ENCODE results near the gene HSD11B1L.

HSD11B1L gene, protein sequence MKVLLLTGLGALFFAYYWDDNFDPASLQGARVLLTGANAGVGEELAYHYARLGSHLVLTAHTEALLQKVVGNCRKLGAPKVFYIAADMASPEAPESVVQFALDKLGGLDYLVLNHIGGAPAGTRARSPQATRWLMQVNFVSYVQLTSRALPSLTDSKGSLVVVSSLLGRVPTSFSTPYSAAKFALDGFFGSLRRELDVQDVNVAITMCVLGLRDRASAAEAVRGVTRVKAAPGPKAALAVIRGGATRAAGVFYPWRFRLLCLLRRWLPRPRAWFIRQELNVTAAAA

DNA sequence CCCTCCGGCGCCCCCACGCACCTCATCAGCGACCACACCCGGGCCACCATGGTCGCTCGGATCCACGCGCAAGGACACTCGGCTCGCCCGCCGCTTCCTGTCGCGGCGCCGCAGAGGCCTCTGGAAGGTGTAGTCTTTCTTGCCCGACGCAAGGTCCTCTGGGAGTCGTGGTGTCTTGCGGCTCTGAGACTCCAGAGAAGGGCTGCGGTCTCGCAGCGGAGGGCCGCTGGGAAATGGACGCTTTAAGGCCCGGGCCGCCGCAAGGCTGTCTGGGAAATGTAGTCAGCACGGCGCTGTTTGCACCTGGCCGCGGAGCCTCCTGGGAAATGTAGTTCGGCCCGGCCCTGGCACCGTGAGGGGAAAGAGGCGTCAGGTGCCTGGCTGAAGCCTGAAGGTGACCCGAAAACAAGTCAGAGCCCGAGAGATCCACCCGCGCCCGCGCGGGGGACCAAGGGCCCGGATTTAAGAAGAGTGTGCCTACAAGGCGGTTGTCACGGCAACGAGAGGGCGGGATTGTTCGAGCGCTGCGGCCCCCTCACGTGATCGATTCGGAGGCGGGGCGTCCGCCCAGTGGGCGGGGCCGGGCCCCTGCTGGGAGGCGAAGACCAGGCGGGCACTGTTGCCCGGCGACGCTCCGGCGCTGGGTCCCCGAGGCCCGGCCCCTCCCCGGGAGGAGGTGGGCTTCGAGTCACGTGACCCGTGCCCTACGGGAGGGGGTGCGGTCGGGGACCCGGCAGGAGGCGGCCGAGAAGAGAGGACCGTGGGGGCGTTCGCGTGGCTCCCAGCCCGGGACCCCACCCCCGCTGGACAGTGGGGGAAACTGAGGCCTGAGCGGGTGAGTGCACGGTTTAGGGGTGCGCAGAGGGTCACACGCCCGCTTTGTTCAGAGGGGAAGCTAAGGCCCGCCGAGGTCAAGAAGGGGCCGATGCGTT, at the start of gene HSD11B1L, which contains the start of gene MICOS13:
Gene HSD11B1L, plus strand, starts transcription at position 591 of the 932 bp plus-strand sequence. CDS start 3,806 bp downstream, outside the sequence.
Gene MICOS13, minus strand, starts transcription at position 80 of the 932 bp plus-strand sequence. Its CDS starts 30 bp downstream, at position 50.
- DNase-seq (ENCODE audit: low read depth in 3 of 3) = peak; percentile 90 to 97 (median 96)

DNA sequence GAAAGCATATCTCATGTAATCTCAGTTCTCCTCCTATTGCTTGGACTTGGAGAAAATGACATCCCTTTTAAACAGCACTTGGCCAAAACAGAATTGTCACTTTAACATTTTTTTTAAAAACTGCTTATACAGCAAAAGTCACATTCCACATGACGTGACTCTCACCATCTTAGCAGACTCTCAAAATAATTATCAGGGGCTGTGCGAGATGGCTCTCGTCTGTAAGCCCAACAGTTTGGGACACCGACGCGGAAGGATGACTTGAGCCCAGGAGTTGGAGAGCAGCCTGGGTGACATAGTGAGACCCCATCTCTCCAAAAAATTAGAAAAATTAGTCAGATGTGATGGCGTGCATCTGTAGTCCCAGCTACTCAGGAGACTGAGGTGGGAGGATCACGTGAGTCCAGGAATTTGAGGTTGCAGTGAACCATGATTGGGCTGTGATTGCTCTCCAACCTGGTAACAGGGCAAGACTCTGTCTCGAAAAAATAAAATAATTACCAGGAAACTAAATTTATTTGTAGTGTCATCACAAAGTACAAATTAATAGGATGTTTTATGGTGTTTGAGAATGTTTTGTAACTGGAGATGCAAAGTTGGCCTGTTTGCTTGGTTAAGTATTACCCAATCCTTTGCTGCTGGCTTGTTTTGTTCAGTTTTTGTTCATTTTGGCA, 49.1 kb upstream of the HSD11B1L start:
- no peak for DNase-seq (ENCODE audit: low read depth in 3 of 3)

DNA sequence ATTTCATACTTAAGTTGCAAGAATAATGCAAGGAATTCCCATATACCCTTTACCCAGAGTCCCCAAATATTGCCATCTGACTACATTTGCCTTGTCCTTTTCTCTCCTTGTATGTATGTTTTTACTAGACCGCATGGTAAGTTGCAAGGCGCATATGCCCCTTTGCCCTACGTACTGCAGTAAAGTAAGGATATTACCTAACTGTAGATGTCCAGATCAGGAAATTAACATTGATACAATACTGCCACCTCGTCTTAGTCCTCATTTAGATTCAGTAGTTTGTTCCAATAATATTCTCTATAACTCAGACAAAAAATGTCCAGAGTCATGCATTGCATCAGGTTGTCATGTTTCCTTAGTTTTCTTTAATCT, 48.6 kb upstream of the HSD11B1L start:
- no peak for DNase-seq (ENCODE audit: low read depth in 3 of 3)

DNA sequence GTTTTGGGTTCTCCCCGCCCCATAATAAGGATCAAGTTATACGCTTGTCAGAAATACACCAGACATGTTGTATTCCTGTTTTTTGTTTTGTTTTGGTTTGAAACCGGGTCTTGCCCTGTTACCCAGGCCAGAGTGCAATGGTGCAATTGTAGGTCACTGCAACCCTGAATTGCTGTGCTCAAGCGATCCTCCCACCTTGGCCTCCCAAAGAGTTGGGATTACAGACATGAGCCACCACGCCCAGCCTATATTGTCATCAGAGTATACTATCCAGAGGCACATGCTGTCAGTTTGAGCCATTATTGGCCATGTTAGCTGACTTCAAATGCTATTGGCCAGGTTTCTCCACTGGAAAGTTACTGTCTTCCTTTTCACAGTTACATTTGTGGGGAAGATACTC, 48.2 kb upstream of the HSD11B1L start:
- DNase-seq (ENCODE audit: low read depth in 3 of 3) = no peak

DNA sequence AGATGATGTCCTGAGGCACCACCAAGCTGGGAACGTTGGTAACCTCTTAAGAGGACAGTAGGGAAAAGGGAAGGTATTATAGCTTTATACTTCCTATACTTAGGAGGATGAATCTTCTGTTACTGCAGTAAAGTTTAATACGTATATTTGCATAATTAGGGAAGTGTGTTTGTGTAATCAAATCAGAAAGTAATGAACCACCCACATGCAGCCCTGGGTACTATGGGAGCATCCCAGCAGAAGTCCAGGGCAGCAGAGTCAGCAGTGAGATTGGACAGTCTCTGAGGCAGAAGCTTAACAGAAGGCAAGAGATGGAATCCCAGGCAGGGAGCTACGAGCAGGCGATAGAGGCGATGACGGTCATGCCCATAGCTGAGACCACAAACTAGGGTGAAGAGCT, 45.4 kb upstream of the HSD11B1L start:
- DNase-seq (ENCODE audit: low read depth in 3 of 3) = no peak

DNA sequence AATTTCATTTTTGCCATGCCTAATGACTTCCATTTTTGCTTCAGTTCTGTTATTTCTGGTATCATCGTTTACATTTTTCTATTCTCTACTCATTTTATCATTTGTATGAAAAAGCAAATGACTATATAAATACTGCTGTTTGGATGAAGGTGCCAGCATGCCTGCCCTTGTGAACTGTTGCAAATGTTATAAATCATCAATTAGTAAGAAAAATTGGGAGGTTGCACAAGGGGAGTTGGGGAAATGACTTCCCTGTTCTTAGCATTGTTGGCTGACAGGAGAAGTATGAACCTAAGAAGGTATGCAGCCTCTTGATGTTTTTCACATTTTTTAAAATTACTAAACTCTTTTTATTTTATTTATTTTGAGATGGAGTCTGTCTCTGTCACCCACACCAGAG, 42.9 kb upstream of the HSD11B1L start:
- DNase-seq (ENCODE audit: low read depth in 3 of 3) = no peak

DNA sequence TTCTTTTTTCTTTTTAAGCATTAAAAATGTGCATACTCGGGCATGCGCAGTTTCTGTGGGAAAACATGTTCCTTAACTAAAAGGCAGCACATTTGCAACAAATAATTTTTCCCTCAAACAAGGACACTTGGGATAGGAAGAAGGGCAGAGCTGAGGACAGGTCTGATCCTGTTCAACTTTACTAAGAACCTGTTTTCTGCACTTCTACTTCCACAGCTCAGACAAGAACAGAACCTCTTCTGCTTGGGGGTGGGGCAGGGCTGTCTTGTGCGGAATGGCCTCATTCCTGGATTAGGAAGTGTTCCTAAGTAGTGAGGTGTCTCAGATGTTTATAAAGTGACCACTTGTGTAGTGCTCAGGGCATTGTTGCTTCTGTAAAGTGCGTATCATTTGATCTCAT, 39.7 kb upstream of the HSD11B1L start:
- DNase-seq (ENCODE audit: low read depth in 3 of 3) = no peak

DNA sequence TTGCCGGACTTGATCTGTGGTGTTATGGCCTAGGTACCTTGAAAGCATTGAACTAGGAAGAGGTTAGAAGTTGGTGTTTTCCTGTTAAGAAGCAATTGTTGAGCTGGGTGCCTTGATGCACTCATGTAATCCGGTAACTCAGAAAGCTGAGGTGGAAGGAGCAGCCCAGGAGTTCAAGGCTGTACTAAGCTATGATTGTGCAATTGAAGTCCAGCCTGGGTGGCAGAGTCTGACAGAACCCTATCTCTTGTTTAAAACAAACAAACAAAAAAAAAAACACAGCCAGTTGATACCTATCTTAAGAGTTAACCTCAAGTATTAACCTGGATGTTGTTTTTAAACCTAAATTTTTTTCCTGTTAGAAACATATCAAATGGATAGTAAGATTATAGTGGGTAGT, 38.6 kb upstream of the HSD11B1L start:
- no peak for DNase-seq (ENCODE audit: low read depth in 3 of 3)

DNA sequence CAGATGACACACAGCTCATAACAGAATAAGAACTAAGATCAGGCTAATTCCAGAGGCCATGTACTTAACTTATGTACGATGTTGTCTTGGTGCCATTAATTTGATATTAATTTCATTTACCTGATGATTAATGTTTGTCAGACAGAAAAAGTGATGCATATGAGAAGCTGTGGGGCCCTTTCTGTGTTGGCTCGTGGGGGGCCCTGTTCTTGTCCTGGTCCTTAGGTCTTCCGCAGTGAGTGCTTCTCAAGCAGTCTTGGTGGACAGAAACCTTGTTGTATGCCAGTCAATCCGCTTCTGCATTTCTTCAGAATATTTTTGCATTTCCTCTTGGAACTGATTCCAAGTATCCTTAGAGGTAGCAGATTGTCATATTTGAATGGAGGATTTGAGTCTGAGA, 37.8 kb upstream of the HSD11B1L start:
- DNase-seq (ENCODE audit: low read depth in 3 of 3) = no peak

DNA sequence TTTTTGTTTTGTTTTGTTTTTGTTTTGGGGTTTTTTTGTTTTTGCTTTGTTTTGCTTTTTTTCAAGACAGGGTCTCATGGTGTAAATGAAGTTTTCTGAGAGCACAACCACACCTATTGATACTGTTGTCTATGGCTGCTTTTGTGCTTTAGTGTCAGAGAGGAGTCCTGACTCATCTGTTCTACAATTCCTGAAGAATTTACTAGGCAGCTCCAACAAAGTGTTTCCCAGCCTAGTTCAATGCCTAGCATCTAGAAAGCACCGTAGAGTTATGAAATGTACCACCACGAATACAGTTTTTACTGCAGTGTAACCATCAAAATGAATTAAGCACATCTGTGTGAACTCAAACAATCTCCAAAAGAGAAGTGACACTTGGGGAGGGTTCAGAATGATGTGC, 36.8 kb upstream of the HSD11B1L start:
- DNase-seq (ENCODE audit: low read depth in 3 of 3) = no peak

DNA sequence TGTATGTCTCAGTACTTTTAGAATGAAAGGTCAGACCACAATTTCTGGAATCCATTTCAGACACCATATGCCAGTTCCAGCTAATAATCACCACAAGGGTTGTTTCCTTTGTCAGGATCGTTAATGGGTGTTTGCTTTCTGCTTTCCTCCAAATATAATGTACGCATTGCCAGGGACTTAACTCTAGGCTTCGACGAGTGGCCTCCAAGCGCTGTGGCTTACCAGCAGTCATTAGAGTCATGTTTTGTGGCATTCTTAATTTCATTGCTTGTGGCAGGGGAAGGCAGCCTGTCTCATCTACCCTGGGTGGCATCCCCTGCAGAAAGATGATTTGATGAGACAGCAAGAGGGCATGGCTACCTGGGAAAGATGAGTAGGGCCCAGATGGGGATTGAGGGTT, 35.4 kb upstream of the HSD11B1L start:
- DNase-seq (ENCODE audit: low read depth in 3 of 3) = no peak

DNA sequence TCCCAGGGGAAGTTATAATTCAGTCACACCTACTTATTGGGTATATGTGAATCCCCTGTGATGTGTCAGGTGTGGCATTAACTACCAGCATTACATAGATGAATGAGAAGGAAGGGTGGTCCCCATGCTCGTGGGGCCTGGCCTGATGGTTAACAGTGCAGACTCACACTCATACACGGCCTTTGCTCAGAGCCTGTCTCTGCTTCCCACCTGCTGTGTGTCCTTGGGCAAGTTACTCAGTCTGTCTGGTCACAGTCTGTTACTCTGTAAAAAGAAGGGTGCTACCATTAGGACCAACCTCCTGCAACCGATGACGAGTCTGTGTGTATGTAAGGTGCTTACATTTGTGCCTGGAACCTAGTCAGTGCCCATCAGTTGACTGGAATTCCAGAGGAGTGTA, 34.1 kb upstream of the HSD11B1L start:
- no peak for DNase-seq (ENCODE audit: low read depth in 3 of 3)

DNA sequence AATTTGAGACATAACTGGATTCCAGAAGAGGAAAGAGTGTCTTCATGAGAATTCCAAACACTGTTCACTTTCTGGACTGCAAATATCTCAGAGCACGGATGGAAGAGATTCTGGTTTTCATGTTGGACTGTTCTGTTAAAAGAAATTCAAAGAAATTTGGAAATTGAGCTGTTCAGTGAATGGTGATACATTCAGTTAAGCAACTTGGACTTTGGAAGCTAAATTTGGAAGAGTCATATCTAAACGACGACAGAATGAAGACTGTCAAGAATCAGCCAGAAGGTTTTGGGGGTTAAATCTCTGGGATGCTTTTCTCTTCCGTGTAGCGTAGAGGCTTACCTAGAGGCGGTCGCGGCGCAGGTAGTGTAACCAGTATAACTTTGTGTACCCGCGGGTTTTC, 32.4 kb upstream of the HSD11B1L start:
- no peak for DNase-seq (ENCODE audit: low read depth in 3 of 3)

DNA sequence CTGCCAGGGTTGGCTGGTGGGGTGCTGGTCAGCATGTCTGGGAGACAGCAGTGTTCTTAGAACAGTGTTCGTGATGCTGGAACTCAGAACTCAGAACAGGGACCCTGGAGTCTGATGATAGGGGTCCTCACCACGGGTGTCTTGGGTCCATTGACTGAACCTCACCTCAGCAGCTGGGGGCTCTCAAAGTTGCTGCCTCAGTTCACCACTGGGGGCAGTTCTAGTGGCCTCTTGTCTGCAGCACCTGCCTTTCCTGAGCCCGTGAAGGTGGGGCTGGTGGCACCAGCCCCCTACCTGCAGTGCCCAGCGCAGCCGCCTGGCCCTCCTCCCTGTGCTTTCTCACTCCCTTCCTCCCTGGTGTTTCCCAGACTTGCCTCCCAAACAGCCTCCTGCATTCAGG, 29.5 kb upstream of the HSD11B1L start:
- DNase-seq (ENCODE audit: low read depth in 3 of 3) = no peak

DNA sequence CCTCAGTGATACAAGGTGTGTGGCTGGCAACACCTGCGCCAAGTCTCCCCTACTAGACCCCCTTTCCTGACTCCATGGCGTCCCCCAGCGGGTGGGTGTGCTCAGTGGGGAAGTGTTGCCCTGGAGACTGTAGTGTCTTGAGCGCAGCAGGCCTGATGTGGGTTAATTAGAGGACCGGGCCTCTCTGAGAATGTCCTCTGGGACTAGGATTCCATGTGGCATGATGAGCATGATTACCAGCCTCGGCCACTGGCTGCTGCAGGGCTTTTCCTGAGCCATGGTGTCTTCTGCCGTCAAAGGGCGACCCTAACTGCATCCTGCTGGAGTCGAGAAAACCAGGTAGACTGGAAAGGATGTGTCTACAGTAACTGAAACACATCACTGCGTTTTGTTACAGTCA, 28.6 kb upstream of the HSD11B1L start:
- no peak for DNase-seq (ENCODE audit: low read depth in 3 of 3)

DNA sequence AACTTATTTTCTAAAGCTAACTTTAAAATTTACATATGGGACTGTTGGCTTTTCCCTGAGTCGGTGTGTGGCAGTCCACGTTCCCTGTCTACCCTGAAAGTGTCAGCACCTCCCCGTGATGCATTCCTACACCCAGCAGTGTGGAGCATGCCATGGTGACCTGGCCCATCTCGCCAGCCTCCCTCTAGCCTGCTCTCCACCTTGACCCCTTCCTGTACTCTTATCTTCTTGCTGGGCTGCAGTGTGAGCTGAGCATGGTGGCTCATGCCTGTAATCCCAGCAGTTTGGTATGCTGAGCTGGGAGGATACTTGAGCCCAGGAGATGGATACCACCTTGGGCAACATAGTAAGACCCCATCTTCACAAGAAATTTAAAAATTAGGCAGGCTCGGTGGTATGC, 25.9 kb upstream of the HSD11B1L start:
- DNase-seq (ENCODE audit: low read depth in 3 of 3) = no peak

DNA sequence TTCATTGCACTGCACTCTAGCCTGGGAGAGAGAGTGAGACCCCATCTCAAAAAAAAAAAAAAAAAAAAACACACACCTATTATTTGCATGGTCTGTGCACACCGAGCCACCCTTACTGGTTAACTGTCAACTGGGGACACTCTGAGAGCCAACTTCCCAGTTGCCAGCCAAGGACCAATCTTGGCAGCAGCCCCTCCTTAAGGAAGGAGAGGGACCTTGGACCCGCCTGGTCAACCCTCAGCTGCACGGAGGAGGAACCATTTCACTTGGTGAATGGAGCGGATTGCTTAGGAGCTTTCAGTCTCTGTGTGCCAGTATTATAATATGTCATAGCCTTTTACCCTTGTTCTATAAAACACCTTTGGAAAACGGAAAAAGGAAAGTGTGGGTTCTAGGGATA, 25.4 kb upstream of the HSD11B1L start:
- DNase-seq (ENCODE audit: low read depth in 3 of 3) = no peak

DNA sequence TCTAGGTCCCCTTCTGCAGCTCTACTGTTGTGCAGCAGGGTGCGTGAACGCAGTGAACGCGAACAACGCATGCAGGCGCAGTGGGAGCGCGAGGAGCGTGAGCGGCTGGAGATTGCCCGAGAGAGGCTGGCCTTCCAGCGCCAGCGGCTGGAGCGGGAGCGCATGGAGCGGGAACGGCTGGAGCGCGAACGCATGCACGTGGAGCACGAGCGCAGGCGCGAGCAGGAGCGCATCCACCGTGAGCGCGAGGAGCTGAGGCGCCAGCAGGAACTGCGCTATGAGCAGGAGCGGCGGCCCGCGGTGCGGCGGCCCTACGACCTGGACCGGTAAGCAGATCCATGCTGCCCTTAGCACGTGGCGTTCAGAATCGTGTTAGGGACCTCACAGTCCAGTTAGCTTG, 19.3 kb upstream of the HSD11B1L start:
- DNase-seq (ENCODE audit: low read depth in 3 of 3) = no peak

DNA sequence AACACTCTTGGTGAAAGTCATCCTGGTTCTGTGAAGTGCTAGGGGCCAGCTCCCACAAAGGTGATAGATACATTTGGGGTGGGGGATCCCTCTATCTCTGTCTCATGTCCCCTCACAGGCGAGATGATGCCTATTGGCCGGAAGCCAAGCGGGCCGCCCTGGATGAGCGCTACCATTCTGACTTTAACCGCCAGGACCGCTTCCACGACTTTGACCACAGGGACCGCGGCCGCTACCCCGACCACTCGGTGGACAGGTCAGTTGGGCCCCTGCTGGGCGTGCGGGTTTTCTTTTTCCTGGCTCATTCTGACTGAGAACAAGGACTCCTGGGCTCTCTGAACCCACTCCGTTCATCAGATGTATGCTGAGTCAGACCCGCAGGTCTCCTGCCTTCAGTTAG, 16.9 kb upstream of the HSD11B1L start:
- no peak for DNase-seq (ENCODE audit: low read depth in 3 of 3)

DNA sequence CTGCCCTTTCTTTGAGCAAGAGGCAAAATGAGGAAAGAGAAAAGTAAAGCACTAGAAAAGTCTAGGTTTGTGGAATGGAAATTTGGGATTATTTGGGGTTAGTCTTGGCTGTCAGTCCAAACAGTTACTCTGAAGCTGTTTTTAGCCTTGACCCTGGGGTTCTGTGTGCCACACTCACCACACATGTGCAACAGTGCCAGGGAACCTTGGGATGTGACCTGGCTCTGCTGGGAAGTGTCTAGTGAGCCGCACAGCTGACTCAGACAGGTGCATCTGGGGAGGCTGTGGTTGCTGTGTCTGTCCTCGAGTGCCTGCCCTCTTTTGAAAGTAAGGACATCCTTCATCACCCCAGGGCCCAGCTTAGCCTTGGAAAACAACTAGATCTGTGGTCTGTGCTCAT, 16.3 kb upstream of the HSD11B1L start:
- no peak for DNase-seq (ENCODE audit: low read depth in 3 of 3)

DNA sequence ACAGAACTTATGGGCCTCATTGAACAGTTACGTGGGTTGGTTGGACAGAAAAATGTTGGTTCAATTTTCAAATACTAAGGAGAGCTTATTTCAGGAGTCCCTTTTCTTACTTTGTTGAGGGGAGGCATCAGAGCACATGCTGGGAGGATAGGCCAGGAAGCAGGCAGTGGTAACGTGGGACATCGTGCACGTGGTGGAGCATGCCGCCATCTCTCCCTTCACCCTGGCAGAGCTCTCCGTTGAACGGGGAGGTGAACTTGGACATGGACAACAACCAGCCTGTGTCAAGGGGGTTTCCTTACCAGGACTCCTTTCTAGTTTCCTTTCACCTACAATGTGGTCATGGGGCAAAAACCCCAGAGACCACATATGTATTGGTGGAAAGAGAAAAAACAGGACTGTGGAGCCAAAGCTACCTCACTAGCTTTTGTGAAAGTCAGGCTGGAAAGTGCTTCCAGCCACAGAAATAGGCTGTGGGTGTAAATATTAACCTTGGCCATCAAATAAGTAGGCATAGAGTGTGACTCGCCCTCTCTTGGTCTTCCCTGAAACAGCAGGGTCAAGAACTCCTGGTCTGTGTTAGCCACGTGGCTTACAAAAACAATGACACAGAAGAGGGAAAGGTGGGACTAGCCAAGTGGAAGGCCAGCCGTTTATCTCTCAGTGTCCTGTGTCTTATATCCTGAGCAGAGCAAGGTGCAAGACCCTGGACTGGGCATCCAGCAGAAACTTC, 14.9 kb upstream of the HSD11B1L start:
- no peak for DNase-seq (ENCODE audit: low read depth in 3 of 3)

All from stimulated activated CD4-positive, alpha-beta T cell treated with anti-CD3 and anti-CD28 coated beads, TNF-alpha, amount 100 ng/mL, for 48 hours (primary cell).